ENCODE data around the gene CCNA2. TPM values are rescaled to one million over a fixed set of nuclear protein-coding genes. Genes with fewer than 3 reads are reported as not detected.

The CCNA2 gene
- total RNA-seq, 2 experiments from 2014 or later, result 149 to 162 TPM

DNA sequence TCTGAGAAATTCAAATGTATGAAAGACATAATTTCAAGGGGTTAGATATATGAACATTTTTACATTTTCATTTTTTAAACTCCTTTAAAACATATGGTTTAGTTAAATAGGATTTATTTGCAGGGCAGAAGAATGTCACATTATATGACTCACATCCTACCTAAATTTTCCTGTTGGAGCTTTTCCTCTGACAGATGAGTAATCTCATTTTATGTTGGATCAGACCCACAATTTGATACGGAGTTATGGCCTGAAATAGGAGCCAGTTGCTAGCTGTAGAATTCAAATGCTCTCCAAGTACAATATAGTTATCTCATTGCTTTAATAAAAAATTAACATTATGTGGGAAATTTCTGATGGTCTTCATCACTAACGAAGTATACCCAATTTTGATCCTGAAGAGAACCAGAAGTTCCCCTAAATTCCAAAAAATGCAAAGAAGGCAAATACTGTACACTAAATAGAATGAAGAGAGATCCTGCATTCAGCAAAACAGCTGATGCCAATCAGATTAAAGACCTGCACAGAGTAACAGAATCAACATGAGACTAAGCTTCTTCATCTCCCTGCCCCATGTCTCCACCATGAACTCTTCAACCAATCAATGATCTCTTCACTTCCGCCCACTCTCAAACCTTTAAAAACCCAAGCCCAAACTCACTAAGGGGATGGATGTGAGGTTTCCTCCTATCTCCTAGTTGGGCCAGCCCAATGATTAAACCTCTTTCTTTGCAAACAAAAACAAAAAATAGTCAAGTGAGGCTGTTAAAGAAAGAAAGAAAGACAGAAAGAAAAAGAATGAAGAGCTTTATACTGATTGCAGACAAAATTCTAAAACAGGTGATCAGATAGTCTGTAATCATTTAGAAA lies 33.5 kb downstream of the CCNA2 start:
- no peaks in the 10 kb centered on the region for H3K4me1 ChIP-seq (ENCODE audit: insufficient read depth, low read length, poor library complexity, severe bottlenecking)
- no peak overlapping the region for H3K27ac ChIP-seq (ENCODE audit: low read depth, low read length, poor library complexity, severe bottlenecking)
- no peaks in the 10 kb centered on the region for H3K9me3 ChIP-seq (ENCODE audit: low read length)
- no peaks in the 10 kb centered on the region for H4K20me1 ChIP-seq (ENCODE audit: insufficient read depth, low read length)
- H3K4me3 ChIP-seq (ENCODE audit: low read depth, low read length, poor library complexity, severe bottlenecking), result no peak overlapping the region
- POLR2A ChIA-PET, result interaction anchor here (0.9 to 2.2 kb wide), 2 partner anchors 8 to 9 kb away, joined by 3 to 7 read pairs; no protein-coding TSS in a partner anchor
- H3K4me2 ChIP-seq (ENCODE audit: low read length), result no peak overlapping the region
- no peaks in the 10 kb centered on the region for H3K9me2 ChIP-seq (ENCODE audit: insufficient read depth, low read length)
- TF ChIP-seq CTCF (conservative IDR thresholded peaks at IDR 0.05; ENCODE audit: low read length), result no peak
- TF ChIP-seq EZH2phosphoT487 (IDR thresholded peaks at IDR 0.05; ENCODE audit: borderline replicate concordance, low read depth, low read length), result no peak
- intact Hi-C loops (cut with micrococcal nuclease; ENCODE audit: unreplicated experiment), result no loop called here
- no peak overlapping the region for H2AFZ ChIP-seq (ENCODE audit: low read length)
- no peaks in the 10 kb centered on the region for H3K36me3 ChIP-seq (ENCODE audit: insufficient read depth, low read length)
- BruUV-seq (replicated peaks), result no TSS peak
- DNase-seq (ENCODE audit: low spot score), result no peak
- no peaks in the 10 kb centered on the region for H3K79me2 ChIP-seq (ENCODE audit: insufficient read depth, low read depth, low read length)
- CTCF ChIA-PET (ENCODE audit: unreplicated experiment), result no interaction called here

DNA sequence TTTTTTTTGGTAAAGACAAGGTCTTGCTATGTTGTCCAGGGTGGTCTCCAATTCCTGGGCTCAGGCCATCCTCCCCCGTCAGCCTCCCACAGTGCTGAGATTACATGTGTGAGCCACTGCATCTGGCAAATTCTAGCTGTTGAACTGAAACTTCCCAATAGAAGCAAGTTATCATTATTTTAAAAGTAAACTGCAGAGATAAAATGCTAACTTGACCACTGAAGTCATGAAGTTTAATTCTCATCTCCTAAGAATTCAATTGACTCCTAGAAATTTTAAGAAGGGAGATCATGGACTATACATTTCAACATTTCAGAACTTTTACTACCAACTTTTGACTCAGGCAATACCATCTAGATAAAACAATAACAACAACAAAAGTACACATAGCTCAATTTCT lies 34.2 kb downstream of the CCNA2 start:
- Histone ChIP-seq H3K4me1 (ENCODE audit: insufficient read depth, low read length, poor library complexity, severe bottlenecking) (no peaks in the 10 kb centered on the region), H3K9me3 (ENCODE audit: low read length) (no peaks in the 10 kb centered on the region), H2AFZ (ENCODE audit: low read length) (no peak overlapping the region), H3K9me2 (ENCODE audit: insufficient read depth, low read length) (no peaks in the 10 kb centered on the region), H4K20me1 (ENCODE audit: insufficient read depth, low read length) (no peaks in the 10 kb centered on the region), H3K4me2 (ENCODE audit: low read length) (no peak overlapping the region), H3K4me3 (ENCODE audit: low read depth, low read length, poor library complexity, severe bottlenecking) (no peak overlapping the region), H3K79me2 (ENCODE audit: insufficient read depth, low read depth, low read length) (no peaks in the 10 kb centered on the region), H3K27ac (ENCODE audit: low read depth, low read length, poor library complexity, severe bottlenecking) (no peak overlapping the region), H3K36me3 (ENCODE audit: insufficient read depth, low read length) (no peaks in the 10 kb centered on the region)
- BruUV-seq (replicated peaks), result no TSS peak
- no peak for DNase-seq (ENCODE audit: low spot score)
- ChIA-PET POLR2A (interaction anchor here (0.9 kb wide), 1 partner anchor 10 kb away, joined by 3 read pairs; no protein-coding TSS in a partner anchor), CTCF (ENCODE audit: unreplicated experiment) (no interaction called here)
- no peak for TF ChIP-seq EZH2phosphoT487 (IDR thresholded peaks at IDR 0.05; ENCODE audit: borderline replicate concordance, low read depth, low read length)
- no peak for TF ChIP-seq CTCF (conservative IDR thresholded peaks at IDR 0.05; ENCODE audit: low read length)
- intact Hi-C loops (cut with micrococcal nuclease; ENCODE audit: unreplicated experiment), result no loop called here

DNA sequence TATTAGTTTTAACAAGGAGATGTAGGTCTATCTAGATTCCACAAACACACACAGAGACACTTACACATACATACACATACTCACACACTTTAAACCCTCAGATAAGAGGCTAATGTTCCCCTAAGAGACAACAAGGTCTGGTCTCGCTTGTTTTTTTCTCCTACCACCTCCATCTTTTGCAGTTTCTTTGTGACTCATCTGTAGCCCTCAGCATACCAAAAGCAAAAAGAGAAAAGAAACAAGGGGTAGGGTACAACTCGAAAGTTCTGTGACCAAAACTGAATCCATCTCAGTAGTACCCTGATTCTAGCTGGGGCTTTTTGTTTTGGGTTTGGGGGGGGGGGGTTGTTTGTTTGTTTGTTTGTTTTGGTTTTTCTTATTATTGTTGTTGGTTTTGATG lies 34.8 kb downstream of the CCNA2 start:
- ChIA-PET CTCF (ENCODE audit: unreplicated experiment) (no interaction called here), POLR2A (no interaction called here)
- Histone ChIP-seq H3K79me2 (ENCODE audit: insufficient read depth, low read depth, low read length) (no peaks in the 10 kb centered on the region), H3K36me3 (ENCODE audit: insufficient read depth, low read length) (no peaks in the 10 kb centered on the region), H3K4me2 (ENCODE audit: low read length) (no peak overlapping the region), H3K4me1 (ENCODE audit: insufficient read depth, low read length, poor library complexity, severe bottlenecking) (no peaks in the 10 kb centered on the region), H3K4me3 (ENCODE audit: low read depth, low read length, poor library complexity, severe bottlenecking) (no peak overlapping the region), H3K27ac (ENCODE audit: low read depth, low read length, poor library complexity, severe bottlenecking) (no peak overlapping the region), H4K20me1 (ENCODE audit: insufficient read depth, low read length) (no peaks in the 10 kb centered on the region), H3K9me2 (ENCODE audit: insufficient read depth, low read length) (no peaks in the 10 kb centered on the region), H2AFZ (ENCODE audit: low read length) (no peak overlapping the region), H3K9me3 (ENCODE audit: low read length) (no peaks in the 10 kb centered on the region)
- intact Hi-C loops (cut with micrococcal nuclease; ENCODE audit: unreplicated experiment), result no loop called here
- BruUV-seq (replicated peaks), result no TSS peak
- no peak for TF ChIP-seq EZH2phosphoT487 (IDR thresholded peaks at IDR 0.05; ENCODE audit: borderline replicate concordance, low read depth, low read length)
- no peak for TF ChIP-seq CTCF (conservative IDR thresholded peaks at IDR 0.05; ENCODE audit: low read length)
- no peak for DNase-seq (ENCODE audit: low spot score)

Measured in OCI-LY7 (cell line).